Caco-2 (cell line): ENCODE measurements around the gene ANKLE1. TPM values are rescaled to one million over a fixed set of nuclear protein-coding genes. Genes with fewer than 3 reads are reported as not detected.
A peak's percentile ranks its signal among the peaks of the same experiment; 100 is the strongest.

Experiments
- BruUV-seq: library from RNA; stranded (reverse); fragments of 400-500 nt; replicated peaks from 2 replicates; lab custom pipeline; 2021; lab: Mats Ljungman, UMichigan
- CTCF ChIA-PET: fragments of 300-600 bp; sonication (Branson Sonifier 250); formaldehyde crosslinking; loops from one replicate; lab custom pipeline; 2022; ENCODE audit warnings: antibody characterized with exemption; lab: Charles Lee
- POLR2A ChIA-PET: fragments of 300-600 bp; sonication (Branson Sonifier 250); formaldehyde crosslinking; loops from one replicate; lab custom pipeline; 2022; ENCODE audit warnings: antibody characterized with exemption; lab: Charles Lee
- DNase-seq, 2 experiments: peaks; one replicate each; pipeline versions ENCODE4 v3.0.0 to v3.0.0-alpha.2; 2020 to 2022
- H3K27me3 ChIP-seq: replicated peaks from 2 replicates; pipeline ENCODE4 v1.6.0; 2011; ENCODE audit warnings: low read length; ENCODE audit not compliant: control insufficient read depth, insufficient read depth
- H3K36me3 ChIP-seq: 2 replicates; pipeline ENCODE4 v1.5.1; 2011; ENCODE audit warnings: low read length; ENCODE audit not compliant: control insufficient read depth, insufficient read depth
- H3K4me1 ChIP-seq: fragments of 250-450 bp; sonication (Bioruptor Pico); 2 replicates; pipeline ENCODE4 v1.5.1; 2020; ENCODE audit warnings: mild to moderate bottlenecking
- H3K4me3 ChIP-seq: 2 replicates; pipeline ENCODE4 v1.5.1; 2011; ENCODE audit warnings: low read depth, mild to moderate bottlenecking, control low read depth, low read length
- H3K9me3 ChIP-seq: fragments of 250-450 bp; sonication (Bioruptor Pico); 2 replicates; pipeline ENCODE4 v1.5.1; 2020; ENCODE audit warnings: mild to moderate bottlenecking, moderate library complexity
- H3K27ac Mint-ChIP-seq: one replicate; pipeline ENCODE4 v1.8.0; 2022; ENCODE audit warnings: mixed read lengths; ENCODE audit not compliant: unreplicated experiment
- H3K27me3 Mint-ChIP-seq: one replicate; pipeline ENCODE4 v1.8.0; 2022; ENCODE audit warnings: mixed read lengths; ENCODE audit not compliant: insufficient read depth, unreplicated experiment
- H3K36me3 Mint-ChIP-seq: one replicate; pipeline ENCODE4 v1.8.0; 2022; ENCODE audit warnings: mild to moderate bottlenecking, mixed read lengths; ENCODE audit not compliant: insufficient read depth, unreplicated experiment
- H3K4me1 Mint-ChIP-seq: one replicate; pipeline ENCODE4 v1.8.0; 2022; ENCODE audit warnings: low read depth, mixed read lengths; ENCODE audit not compliant: unreplicated experiment
- H3K4me3 Mint-ChIP-seq: one replicate; pipeline ENCODE4 v1.8.0; 2022; ENCODE audit warnings: mild to moderate bottlenecking, moderate library complexity, mixed read lengths; ENCODE audit not compliant: unreplicated experiment
- H3K9me3 Mint-ChIP-seq: one replicate; pipeline ENCODE4 v1.8.0; 2022; ENCODE audit warnings: mixed read lengths; ENCODE audit not compliant: unreplicated experiment
- intact Hi-C: fragments of 100-400 bp; cut with micrococcal nuclease; formaldehyde crosslinking; loops from one replicate; pipeline ENCODE4 v1.10.0; 2022; ENCODE audit not compliant: unreplicated experiment
- total RNA-seq: library from RNA; stranded (reverse); gene quantifications from 2 replicates; pipeline ENCODE4 v1.2.3, GENCODE V29; 2022
- TF ChIP-seq, protein P1 (sequence below), 2 experiments: fragments of 200-600 bp in 1 of 2; IDR thresholded peaks; 1 replicate in 1 of 2; 2 replicates in 1 of 2; pipeline versions ENCODE4 v1.5.1 to v1.8.0; 2011 to 2022; ENCODE audit warnings: antibody characterized with exemption in 1 of 2, control low read depth in 1 of 2, inconsistent platforms in 1 of 2, low read depth in 1 of 2, low read length in 1 of 2, mild to moderate bottlenecking in 1 of 2, moderate library complexity in 1 of 2; ENCODE audit not compliant: insufficient read depth in 1 of 2, severe bottlenecking in 1 of 2, unreplicated experiment in 1 of 2

Gene ANKLE1
- total RNA-seq, 1 experiment from 2014 or later: 14.3 TPM

DNA sequence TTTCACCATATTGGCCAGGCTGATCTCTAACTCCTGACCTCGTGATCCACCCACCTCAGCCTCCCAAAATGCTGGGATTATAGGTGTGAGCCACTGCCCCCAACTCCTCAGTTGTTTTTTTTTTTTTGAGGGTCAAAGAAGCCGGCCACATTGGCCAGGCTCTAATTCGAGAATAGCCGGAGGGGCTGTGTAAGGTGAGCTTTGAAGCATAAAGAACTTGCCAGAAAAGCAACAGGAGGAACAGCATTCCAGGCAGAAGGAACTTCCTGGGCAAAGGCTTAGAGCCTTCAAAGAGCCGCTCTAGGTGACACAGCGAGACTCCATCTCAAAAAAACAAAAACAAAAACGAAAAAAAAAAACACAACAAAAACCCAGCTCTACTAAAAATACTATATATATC lies 15.7 kb upstream of the ANKLE1 start:
- H3K4me3 ChIP-seq: no peak overlapping the region
- Mint-ChIP-seq H3K9me3 (no peaks in the 10 kb centered on the region), H3K36me3 (peaks cover 41% of the 10 kb centered on the region), H3K27ac (peak overlapping the region; percentile 80), H3K4me1 (peaks cover 8% of the 10 kb centered on the region), H3K27me3 (no peaks in the 10 kb centered on the region), H3K4me3 (no peak overlapping the region)
- TF ChIP-seq, protein P1, sequence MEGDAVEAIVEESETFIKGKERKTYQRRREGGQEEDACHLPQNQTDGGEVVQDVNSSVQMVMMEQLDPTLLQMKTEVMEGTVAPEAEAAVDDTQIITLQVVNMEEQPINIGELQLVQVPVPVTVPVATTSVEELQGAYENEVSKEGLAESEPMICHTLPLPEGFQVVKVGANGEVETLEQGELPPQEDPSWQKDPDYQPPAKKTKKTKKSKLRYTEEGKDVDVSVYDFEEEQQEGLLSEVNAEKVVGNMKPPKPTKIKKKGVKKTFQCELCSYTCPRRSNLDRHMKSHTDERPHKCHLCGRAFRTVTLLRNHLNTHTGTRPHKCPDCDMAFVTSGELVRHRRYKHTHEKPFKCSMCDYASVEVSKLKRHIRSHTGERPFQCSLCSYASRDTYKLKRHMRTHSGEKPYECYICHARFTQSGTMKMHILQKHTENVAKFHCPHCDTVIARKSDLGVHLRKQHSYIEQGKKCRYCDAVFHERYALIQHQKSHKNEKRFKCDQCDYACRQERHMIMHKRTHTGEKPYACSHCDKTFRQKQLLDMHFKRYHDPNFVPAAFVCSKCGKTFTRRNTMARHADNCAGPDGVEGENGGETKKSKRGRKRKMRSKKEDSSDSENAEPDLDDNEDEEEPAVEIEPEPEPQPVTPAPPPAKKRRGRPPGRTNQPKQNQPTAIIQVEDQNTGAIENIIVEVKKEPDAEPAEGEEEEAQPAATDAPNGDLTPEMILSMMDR (IDR thresholded peaks at IDR 0.05; ENCODE audit: insufficient read depth in 1 of 2, low read depth in 1 of 2, low read length in 1 of 2, severe bottlenecking in 1 of 2, unreplicated experiment in 1 of 2): no peak
- CTCF ChIA-PET: interaction anchor here (1.4 to 1.8 kb wide), 2 partner anchors 17 to 39 kb away, joined by 9 to 15 read pairs; partner anchors contain the start of gene MRPL34
- intact Hi-C loops: loop anchor here (2.0 to 5.0 kb wide), 2 partner anchors 17 to 39 kb away; partner anchors contain the start of gene OCEL1
- H3K27me3 ChIP-seq: no peaks in the 10 kb centered on the region
- no peaks in the 10 kb centered on the region; the same call in 1 of the 2 replicates for H3K4me1 ChIP-seq
- H3K36me3 ChIP-seq: no peaks in the 10 kb centered on the region
- no peak for DNase-seq
- POLR2A ChIA-PET: interaction anchor here (0.5 to 1.2 kb wide), 2 partner anchors 34 to 43 kb away, joined by 3 to 11 read pairs; partner anchors contain the start of gene DDA1
- BruUV-seq: no TSS peak
- no peaks in the 10 kb centered on the region for H3K9me3 ChIP-seq

DNA sequence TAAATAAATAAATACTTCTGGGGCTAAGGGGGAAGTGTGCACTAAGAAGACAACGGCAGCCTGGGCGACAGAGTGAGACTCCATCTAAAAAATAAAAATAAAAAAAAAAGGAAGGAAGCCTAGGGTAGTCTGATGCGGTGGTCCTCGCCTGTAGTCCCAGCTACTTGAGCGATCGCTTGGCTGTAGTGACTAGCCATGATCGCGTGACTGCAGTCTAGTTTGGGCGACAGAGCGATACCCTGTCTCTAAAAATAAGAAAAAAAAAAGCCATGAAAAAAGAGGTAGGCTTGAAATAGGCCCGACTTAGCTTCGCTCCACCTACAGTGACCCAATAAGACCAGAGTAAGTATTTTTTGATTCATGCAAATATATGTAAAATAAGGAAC lies 15.1 kb upstream of the ANKLE1 start:
- no peak overlapping the region for H3K4me3 ChIP-seq
- POLR2A ChIA-PET: interaction anchor here (0.5 to 1.5 kb wide), 9 partner anchors 16 to 198 kb away, joined by 3 to 16 read pairs (median 7); partner anchors contain the start of genes DDA1, NR2F6, OCEL1 and USE1
- no peaks in the 10 kb centered on the region for H3K27me3 ChIP-seq
- H3K36me3 ChIP-seq: no peaks in the 10 kb centered on the region; the same call in 1 of the 2 replicates
- Mint-ChIP-seq H3K27ac (peak overlapping the region; percentile 80), H3K4me3 (peak overlapping the region; percentile 74), H3K27me3 (no peaks in the 10 kb centered on the region), H3K9me3 (no peaks in the 10 kb centered on the region), H3K36me3 (peaks cover 46% of the 10 kb centered on the region), H3K4me1 (peaks cover 7% of the 10 kb centered on the region)
- TF ChIP-seq, protein P1 (IDR thresholded peaks at IDR 0.05; ENCODE audit: insufficient read depth in 1 of 2, low read depth in 1 of 2, low read length in 1 of 2, severe bottlenecking in 1 of 2, unreplicated experiment in 1 of 2): no peak
- no TSS peak for BruUV-seq
- CTCF ChIA-PET: interaction anchor here (0.6 to 1.8 kb wide), 10 partner anchors 16 to 308 kb away, joined by 3 to 15 read pairs (median 4); partner anchors contain the start of gene MRPL34
- no peaks in the 10 kb centered on the region; the same call in 1 of the 2 replicates for H3K4me1 ChIP-seq
- no peaks in the 10 kb centered on the region for H3K9me3 ChIP-seq
- intact Hi-C loops: loop anchor here (2.0 to 5.0 kb wide), 2 partner anchors 16 to 39 kb away; partner anchors contain the start of gene OCEL1
- DNase-seq: no peak

DNA sequence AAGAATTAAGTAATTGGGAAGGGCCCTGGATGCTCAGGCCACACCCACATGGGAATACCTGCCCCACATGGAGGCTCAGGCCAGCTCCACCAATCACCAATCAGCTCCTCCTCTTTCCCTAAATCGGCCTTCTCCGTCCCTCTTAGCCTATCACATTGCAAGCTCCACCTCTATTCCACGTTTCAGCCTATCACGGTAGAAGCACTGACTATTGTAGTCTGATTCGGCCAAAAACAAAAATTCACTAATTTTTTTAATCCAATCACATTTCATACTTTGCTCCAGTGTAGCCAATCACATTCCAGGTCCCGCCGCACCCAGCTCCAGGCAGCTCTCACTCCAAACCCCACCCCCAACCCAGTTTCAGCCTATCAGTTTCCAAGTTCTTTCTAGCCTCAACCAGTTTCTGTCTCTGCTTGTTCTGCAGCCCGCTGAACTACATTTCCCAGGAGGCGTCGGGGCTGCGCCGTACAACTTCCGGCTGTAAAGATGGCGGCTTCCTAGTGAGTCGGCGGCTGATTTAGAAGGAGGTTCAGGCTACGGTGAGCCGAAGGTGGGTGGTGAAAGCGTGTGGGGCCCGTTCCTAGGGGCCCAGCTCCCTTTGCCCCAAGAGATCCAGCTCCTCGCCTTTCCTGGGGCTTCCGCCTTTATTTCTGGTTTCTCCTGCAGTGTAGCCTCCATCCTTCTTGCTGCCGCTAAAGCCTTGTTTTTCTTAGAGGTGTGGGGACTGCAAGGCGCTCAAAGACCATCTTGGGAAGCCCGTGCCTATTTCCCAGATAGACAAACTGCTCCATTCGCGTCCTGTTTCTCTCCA lies 14.5 kb upstream of the ANKLE1 start, which contains the start of gene BABAM1:
TSS of gene BABAM1 (plus strand) at position 469 of the 814 bp plus-strand sequence. CDS start 1,364 bp downstream, outside the sequence.
- Histone ChIP-seq H3K27me3 (no peaks in the 10 kb centered on the region), H3K4me3 (peak within 1 kb of the TSS; percentile 93), H3K4me1 (no peaks in the 10 kb centered on the region; the same call in 1 of the 2 replicates), H3K36me3 (no peaks in the 10 kb centered on the region; the same call in 1 of the 2 replicates), H3K9me3 (no peaks in the 10 kb centered on the region)
- H3K4me3 Mint-ChIP-seq: peak within 1 kb of the TSS; percentile 74
- ChIA-PET CTCF (interaction anchor here (0.6 to 1.8 kb wide), 10 partner anchors 16 to 308 kb away, joined by 3 to 15 read pairs (median 4); partner anchors contain the start of gene MRPL34), POLR2A (interaction anchor here (0.6 to 1.5 kb wide), 8 partner anchors 15 to 199 kb away, joined by 3 to 16 read pairs (median 9); partner anchors contain the start of genes DDA1, NR2F6, OCEL1 and USE1)
- peaks cover 7% of the 10 kb centered on the region for H3K4me1 Mint-ChIP-seq
- peak within 1 kb of the TSS; percentile 80 for H3K27ac Mint-ChIP-seq
- H3K36me3 Mint-ChIP-seq: peaks cover 46% of the 10 kb centered on the region
- no peaks in the 10 kb centered on the region for H3K27me3 Mint-ChIP-seq
- no peaks in the 10 kb centered on the region for H3K9me3 Mint-ChIP-seq
- peak; percentile 97 to 98 for DNase-seq
- TF ChIP-seq, protein P1 (IDR thresholded peaks at IDR 0.05; ENCODE audit: insufficient read depth in 1 of 2, low read depth in 1 of 2, low read length in 1 of 2, severe bottlenecking in 1 of 2, unreplicated experiment in 1 of 2): no peak
- no TSS peak for BruUV-seq
- intact Hi-C loops: loop anchor here (1.0 to 5.0 kb wide), 3 partner anchors 16 to 52 kb away; partner anchors contain the start of genes OCEL1 and USE1
